HCT116 (cell line): ENCODE data around the gene CFAP298. TPM values are rescaled to one million over a fixed set of nuclear protein-coding genes. Genes with fewer than 3 reads are reported as not detected.

Experiments
- ATAC-seq: fragments of 200-7000 bp; cut with Tn5 transposase; 2 replicates; pipeline ENCODE4 v1.9.1; 2020; ENCODE audit warnings: mild to moderate bottlenecking, moderate library complexity
- BruUV-seq: library from RNA; stranded (reverse); fragments of 400-500 nt; replicated peaks from 2 replicates; lab custom pipeline; 2021; lab: Mats Ljungman, UMichigan
- CTCF ChIA-PET: fragments of 300-600 bp; sonication (Branson Sonifier 250); formaldehyde crosslinking; loops from one replicate; lab custom pipeline; 2021; ENCODE audit warnings: antibody characterized with exemption; lab: Charles Lee
- POLR2A ChIA-PET: fragments of 300-600, 350-600 bp; sonication (Branson Sonifier 250); formaldehyde crosslinking; loops from one replicate; lab custom pipeline; 2021; ENCODE audit warnings: antibody characterized with exemption; lab: Charles Lee
- RAD21 ChIA-PET, 2 experiments: fragments of 300-600 bp; sonication (Branson Sonifier 250); formaldehyde crosslinking; loops; one replicate each; lab custom pipeline; 2023; ENCODE audit warnings: low total read pairs in 2 of 2; ENCODE audit not compliant: uncharacterized antibody in 2 of 2, unreplicated experiment in 2 of 2, low non-redundant PET in 1 of 2; lab: Charles Lee
- DNase-seq: peaks from one replicate; pipeline ENCODE4 v3.0.0-alpha.2; 2010; ENCODE audit warnings: low read depth, low spot score
- H2AFZ ChIP-seq: fragments of 200-600 bp; shearing (Covaris generic), sonication (generic); 2 replicates; pipeline ENCODE4 v1.6.1; 2017; ENCODE audit warnings: low read depth, mixed run types, mixed read lengths, antibody characterized with exemption, low read length; ENCODE audit not compliant: poor library complexity, severe bottlenecking
- H3K27ac ChIP-seq: 2 replicates; pipeline ENCODE4 v1.5.1; 2012; ENCODE audit warnings: low read depth, low read length
- H3K27me3 ChIP-seq: fragments of 200-600 bp; sonication (generic); 2 replicates; pipeline ENCODE4 v1.6.1; 2016; ENCODE audit warnings: mixed run types, low read length, mixed read lengths; ENCODE audit not compliant: insufficient read depth
- H3K36me3 ChIP-seq, 2 experiments: fragments of 200-500 bp in 1 of 2; fragments of 200-600 bp in 1 of 2; sonication (Bioruptor generic) in 1 of 2; sonication (generic) in 1 of 2; 2 replicates each; pipeline versions ENCODE4 v1.5.1 to v1.6.1; 2014 to 2016; ENCODE audit warnings: low read length in 2 of 2, inconsistent platforms in 1 of 2, mixed read lengths in 1 of 2, mixed run types in 1 of 2; ENCODE audit not compliant: insufficient read depth in 2 of 2, control insufficient read depth in 1 of 2
- H3K4me1 ChIP-seq, 2 experiments: fragments of 200-600 bp in 1 of 2; sonication (generic) in 1 of 2; 2 replicates each; pipeline versions ENCODE4 v1.5.1 to v1.6.1; 2012 to 2017; ENCODE audit warnings: low read length in 2 of 2, inconsistent platforms in 1 of 2, mild to moderate bottlenecking in 1 of 2, mixed read lengths in 1 of 2, mixed run types in 1 of 2, moderate library complexity in 1 of 2; ENCODE audit not compliant: insufficient read depth in 2 of 2, control insufficient read depth in 1 of 2
- H3K4me2 ChIP-seq: fragments of 200-600 bp; sonication (generic); 2 replicates; pipeline ENCODE4 v1.6.1; 2017; ENCODE audit warnings: mixed run types, low read length, mixed read lengths
- H3K4me3 ChIP-seq, 2 experiments: fragments of 200-600 bp in 1 of 2; sonication (generic) in 1 of 2; replicated peaks in 1 of 2; 2 replicates each; pipeline ENCODE4 v1.5.1; 2011 to 2016; ENCODE audit warnings: low read length in 2 of 2, control low read depth in 1 of 2, low read depth in 1 of 2, mild to moderate bottlenecking in 1 of 2, mixed read lengths in 1 of 2, mixed run types in 1 of 2
- H3K79me2 ChIP-seq: fragments of 200-600 bp; sonication (generic); 2 replicates; pipeline ENCODE4 v1.6.1; 2017; ENCODE audit warnings: mild to moderate bottlenecking, mixed run types, low read length, moderate library complexity, mixed read lengths; ENCODE audit not compliant: insufficient read depth
- H3K9ac ChIP-seq: fragments of 200-600 bp; sonication (generic); 2 replicates; pipeline ENCODE4 v1.6.1; 2016; ENCODE audit warnings: low read length, mixed read lengths
- H3K9me2 ChIP-seq: fragments of 200-600 bp; sonication (generic), shearing (Covaris generic); 2 replicates; pipeline ENCODE4 v1.6.1; 2017; ENCODE audit warnings: mixed run types, mild to moderate bottlenecking, moderate library complexity; ENCODE audit not compliant: insufficient read depth
- H3K9me3 ChIP-seq, 2 experiments: fragments of 200-500 bp in 1 of 2; fragments of 200-600 bp in 1 of 2; sonication (Bioruptor generic) in 1 of 2; sonication (generic) in 1 of 2; 2 replicates each; pipeline ENCODE4 v1.6.1; 2014 to 2017; ENCODE audit warnings: low read length in 2 of 2, mixed read lengths in 2 of 2, inconsistent platforms in 1 of 2, low read depth in 1 of 2, mild to moderate bottlenecking in 1 of 2, mixed run types in 1 of 2, moderate library complexity in 1 of 2; ENCODE audit not compliant: control insufficient read depth in 1 of 2, insufficient read depth in 1 of 2
- H4K20me1 ChIP-seq: fragments of 200-600 bp; sonication (generic), shearing (Covaris generic); 2 replicates; pipeline ENCODE4 v1.6.1; 2017; ENCODE audit warnings: mixed run types, mild to moderate bottlenecking, moderate library complexity; ENCODE audit not compliant: insufficient read depth
- ATF3 ChIP-seq: IDR thresholded peaks from 2 replicates; pipeline ENCODE4 v1.6.1; 2012
- EZH2phosphoT487 ChIP-seq: fragments of 200-600 bp; IDR thresholded peaks from 2 replicates; pipeline ENCODE4 v1.6.1; 2018; ENCODE audit warnings: antibody characterized with exemption, borderline replicate concordance
- JUND ChIP-seq: IDR thresholded peaks from 2 replicates; pipeline ENCODE4 v1.6.1; 2012
- POLR2AphosphoS5 ChIP-seq: IDR thresholded peaks from 2 replicates; pipeline ENCODE4 v1.6.1; 2011; ENCODE audit warnings: mild to moderate bottlenecking, low read depth, low read length, moderate library complexity
- RAD21 ChIP-seq: IDR thresholded peaks from 2 replicates; pipeline ENCODE4 v1.6.1; 2012; ENCODE audit warnings: low read depth, mild to moderate bottlenecking
- SP1 ChIP-seq: IDR thresholded peaks from 2 replicates; pipeline ENCODE4 v1.6.1; 2012; ENCODE audit warnings: low read depth
- SRF ChIP-seq: IDR thresholded peaks from 2 replicates; pipeline ENCODE4 v1.6.1; 2012; ENCODE audit warnings: low read depth
- TCF7L2 ChIP-seq: IDR thresholded peaks from 2 replicates; pipeline ENCODE4 v1.7.0; 2011; ENCODE audit warnings: borderline replicate concordance, inconsistent platforms; ENCODE audit not compliant: insufficient read depth, insufficient read length; ENCODE audit errors: extremely low read depth
- YY1 ChIP-seq: IDR thresholded peaks from 2 replicates; pipeline ENCODE4 v1.6.1; 2011; ENCODE audit warnings: low read length, low read depth, moderate library complexity, mild to moderate bottlenecking; ENCODE audit not compliant: insufficient replicate concordance; ENCODE audit errors: extremely low read depth
- ZBTB33 ChIP-seq: IDR thresholded peaks from 2 replicates; pipeline ENCODE4 v1.6.1; 2011; ENCODE audit warnings: mild to moderate bottlenecking, low read length, moderate library complexity; ENCODE audit not compliant: insufficient replicate concordance; ENCODE audit errors: extremely low read depth
- ZNF274 ChIP-seq: fragments of 200-500 bp; sonication (Bioruptor generic); IDR thresholded peaks from 2 replicates; pipeline ENCODE4 v1.6.1; 2014; ENCODE audit warnings: mild to moderate bottlenecking, low read depth, low read length, inconsistent platforms
- intact Hi-C: fragments of 100-400 bp; cut with micrococcal nuclease; formaldehyde crosslinking; loops from 2 replicates; pipeline ENCODE4 v1.10.0; 2022
- total RNA-seq: library from RNA; stranded (reverse); gene quantifications from one replicate; pipeline ENCODE4 v1.2.1, GENCODE V29; 2021; ENCODE audit not compliant: unreplicated experiment
- TF ChIP-seq, protein P1 (sequence below), 3 experiments: fragments of 200-600 bp in 1 of 3; sonication (generic) in 1 of 3; IDR thresholded peaks in 2 of 3; conservative IDR thresholded peaks in 1 of 3; 2 replicates each; pipeline ENCODE4 v1.5.1; 2012 to 2017; ENCODE audit warnings: low read depth in 2 of 3, low read length in 2 of 3, antibody characterized with exemption in 1 of 3, borderline replicate concordance in 1 of 3, control low read depth in 1 of 3, mild to moderate bottlenecking in 1 of 3, mixed read lengths in 1 of 3, mixed run types in 1 of 3, moderate library complexity in 1 of 3; ENCODE audit not compliant: insufficient read depth in 1 of 3

Gene CFAP298
- total RNA-seq, 1 experiment from 2014 or later = 58.2 TPM

DNA sequence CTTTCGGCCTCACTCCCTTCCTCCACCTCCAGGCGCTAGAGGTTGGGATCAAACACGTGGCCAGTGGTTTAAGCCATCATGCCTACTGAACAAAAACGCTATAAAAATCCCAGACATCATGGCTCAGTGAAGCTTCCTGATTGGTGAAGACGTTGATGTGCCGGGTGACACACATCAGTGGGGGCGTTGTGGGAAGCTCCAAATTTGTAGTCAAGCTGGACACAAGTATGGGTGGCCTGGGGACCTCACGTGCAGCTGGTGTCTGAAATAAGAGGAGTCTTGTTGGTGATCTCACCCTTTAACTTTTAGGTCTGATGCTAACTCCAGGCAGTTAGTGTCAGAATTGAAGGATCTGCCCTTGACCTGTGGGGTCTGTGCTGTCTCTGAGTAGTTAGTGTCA lies 6.7 kb downstream of the CFAP298 start:
- RAD21 ChIA-PET = no interaction called here
- Histone ChIP-seq H3K27ac (no peak overlapping the region), H3K36me3 (peaks cover 32 to 58% of the 10 kb centered on the region in 2 experiments; a peak in 3 of 4 replicates), H3K9ac (no peak overlapping the region), H3K4me3 (no peak overlapping the region), H4K20me1 (no peaks in the 10 kb centered on the region), H3K79me2 (peaks cover 17% of the 10 kb centered on the region), H3K9me3 (no peaks in the 10 kb centered on the region), H3K4me2 (no peak overlapping the region), H3K9me2 (no peaks in the 10 kb centered on the region), H2AFZ (no peak overlapping the region), H3K27me3 (no peaks in the 10 kb centered on the region), H3K4me1 (peaks cover 2% of the 10 kb centered on the region in 2 experiments; a peak in 3 of 4 replicates)
- CTCF ChIA-PET = no interaction called here
- intact Hi-C loops = no loop called here
- POLR2A ChIA-PET = no interaction called here
- TF ChIP-seq YY1 = no peak
- no peak for TF ChIP-seq POLR2AphosphoS5
- TF ChIP-seq EZH2phosphoT487 = no peak
- no peak for TF ChIP-seq ATF3
- TF ChIP-seq, protein P1, sequence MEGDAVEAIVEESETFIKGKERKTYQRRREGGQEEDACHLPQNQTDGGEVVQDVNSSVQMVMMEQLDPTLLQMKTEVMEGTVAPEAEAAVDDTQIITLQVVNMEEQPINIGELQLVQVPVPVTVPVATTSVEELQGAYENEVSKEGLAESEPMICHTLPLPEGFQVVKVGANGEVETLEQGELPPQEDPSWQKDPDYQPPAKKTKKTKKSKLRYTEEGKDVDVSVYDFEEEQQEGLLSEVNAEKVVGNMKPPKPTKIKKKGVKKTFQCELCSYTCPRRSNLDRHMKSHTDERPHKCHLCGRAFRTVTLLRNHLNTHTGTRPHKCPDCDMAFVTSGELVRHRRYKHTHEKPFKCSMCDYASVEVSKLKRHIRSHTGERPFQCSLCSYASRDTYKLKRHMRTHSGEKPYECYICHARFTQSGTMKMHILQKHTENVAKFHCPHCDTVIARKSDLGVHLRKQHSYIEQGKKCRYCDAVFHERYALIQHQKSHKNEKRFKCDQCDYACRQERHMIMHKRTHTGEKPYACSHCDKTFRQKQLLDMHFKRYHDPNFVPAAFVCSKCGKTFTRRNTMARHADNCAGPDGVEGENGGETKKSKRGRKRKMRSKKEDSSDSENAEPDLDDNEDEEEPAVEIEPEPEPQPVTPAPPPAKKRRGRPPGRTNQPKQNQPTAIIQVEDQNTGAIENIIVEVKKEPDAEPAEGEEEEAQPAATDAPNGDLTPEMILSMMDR (IDR thresholded peaks at IDR 0.05 in 2 of 3, conservative IDR thresholded peaks at IDR 0.05 in 1 of 3; ENCODE audit: borderline replicate concordance in 1 of 3, insufficient read depth in 1 of 3, low read depth in 2 of 3, low read length in 2 of 3) = no peak
- no peak for TF ChIP-seq SRF
- TF ChIP-seq SP1 = no peak
- no peak for TF ChIP-seq TCF7L2
- no peak for TF ChIP-seq ZBTB33
- TF ChIP-seq JUND = no peak
- no peak for TF ChIP-seq ZNF274
- no peak for TF ChIP-seq RAD21
- DNase-seq (no peak), ATAC-seq (no peak)
- no TSS peak for BruUV-seq
